Tibial nerve (tissue), 4 donors: ENCODE measurements around the gene SRPK3. TPM values are rescaled to one million over a fixed set of nuclear protein-coding genes. Genes with fewer than 3 reads are reported as not detected.

Source experiments
- DNase-seq, 2 donors: peaks; one replicate each; pipeline ENCODE4 v3.0.0-alpha.2; 2019; ENCODE audit warnings: low spot score in 2 of 2
- H3K27ac ChIP-seq, 4 donors: fragments of 200-600 bp; sonication (generic) in 3 of 4; one replicate each; pipeline ENCODE4 v1.5.1; 2017 to 2019; ENCODE audit warnings: mild to moderate bottlenecking in 1 of 4
- H3K27me3 ChIP-seq, 2 donors: fragments of 200-600 bp; sonication (generic) in 1 of 2; one replicate each; pipeline versions ENCODE4 v1.5.1 to v1.6.0; 2017 to 2019
- H3K36me3 ChIP-seq, 3 donors: fragments of 200-600 bp; sonication (generic); one replicate each; pipeline ENCODE4 v1.5.1; 2018 to 2019
- H3K4me1 ChIP-seq, 4 donors: fragments of 200-600 bp; sonication (generic) in 3 of 4; one replicate each; pipeline ENCODE4 v1.5.1; 2017 to 2019
- H3K4me3 ChIP-seq, 4 donors: fragments of 200-600 bp; sonication (generic) in 3 of 4; one replicate each; pipeline ENCODE4 v1.5.1; 2017 to 2019; ENCODE audit warnings: mild to moderate bottlenecking in 1 of 4, moderate library complexity in 1 of 4
- H3K9me3 ChIP-seq, 4 donors: fragments of 200-600 bp; sonication (generic) in 3 of 4; one replicate each; pipeline ENCODE4 v1.5.1; 2017 to 2019
- CTCF ChIP-seq, 5 experiments: fragments of 200-600 bp in 3 of 5; fragments of 450-650 bp in 2 of 5; sonication (generic) in 3 of 5; IDR thresholded peaks; one replicate each; pipeline ENCODE4 v1.5.1; 2016 to 2019; ENCODE audit warnings: antibody characterized with exemption in 5 of 5, mild to moderate bottlenecking in 3 of 5, moderate library complexity in 2 of 5
- EP300 ChIP-seq, 2 donors: sonication (generic); formaldehyde crosslinking; IDR thresholded peaks; one replicate each; pipeline ENCODE4 v1.6.1; 2017; ENCODE audit warnings: antibody characterized with exemption in 2 of 2, mild to moderate bottlenecking in 1 of 2
- POLR2A ChIP-seq, 2 donors: fragments of 450-650 bp; IDR thresholded peaks; one replicate each; pipeline ENCODE4 v1.6.1; 2017; ENCODE audit warnings: antibody characterized with exemption in 2 of 2, mild to moderate bottlenecking in 2 of 2, moderate library complexity in 2 of 2
- WGBS, 2 donors: methylation state at CpG; one replicate each; pipeline ENCODE4 v1.1.5; 2018; 5-methylcytosine and 5-hydroxymethylcytosine counted together
- total RNA-seq, 4 donors: library from RNA; depleted of rRNA; stranded (reverse); fragments of >200 nt; gene quantifications; one replicate each; pipeline ENCODE4 v1.1.0, GENCODE V29; 2016

SRPK3 gene
- total RNA-seq, 4 donors from 2014 or later: 0.87 to 5.1 (median 1.4) TPM

GRCh38 chrX:153734871-153735270 lies 46.0 kb upstream of the SRPK3 start:
- Histone ChIP-seq H3K4me1 (no peaks in the 10 kb centered on the region), H3K36me3 (peaks cover 0 to 21% (median 0%) of the 10 kb centered on the region in 3 donors), H3K4me3 (no peak overlapping the region), H3K27ac (no peak overlapping the region), H3K27me3 (no peaks in the 10 kb centered on the region), H3K9me3 (no peaks in the 10 kb centered on the region)
- 74 to 78% methylated on average over 2 of the region's 2 CpGs for WGBS, 2 donors
- DNase-seq: no peak
- TF ChIP-seq CTCF (IDR thresholded peaks at IDR 0.05): no peak
- TF ChIP-seq POLR2A (IDR thresholded peaks at IDR 0.05): no peak
- TF ChIP-seq EP300 (IDR thresholded peaks at IDR 0.05): no peak

GRCh38 chrX:153735274-153735673 lies 45.6 kb upstream of the SRPK3 start:
- no peaks in the 10 kb centered on the region for H3K27me3 ChIP-seq
- H3K4me3 ChIP-seq: no peak overlapping the region
- H3K36me3 ChIP-seq: peaks cover 0 to 17% (median 0%) of the 10 kb centered on the region in 3 donors
- H3K4me1 ChIP-seq: no peaks in the 10 kb centered on the region
- TF ChIP-seq POLR2A (IDR thresholded peaks at IDR 0.05) (no peak), CTCF (IDR thresholded peaks at IDR 0.05) (no peak), EP300 (IDR thresholded peaks at IDR 0.05) (no peak)
- H3K9me3 ChIP-seq: no peaks in the 10 kb centered on the region
- DNase-seq: no peak
- H3K27ac ChIP-seq: no peak overlapping the region
- 79 to 85% methylated on average over 9 of the region's 9 CpGs for WGBS, 2 donors

DNA sequence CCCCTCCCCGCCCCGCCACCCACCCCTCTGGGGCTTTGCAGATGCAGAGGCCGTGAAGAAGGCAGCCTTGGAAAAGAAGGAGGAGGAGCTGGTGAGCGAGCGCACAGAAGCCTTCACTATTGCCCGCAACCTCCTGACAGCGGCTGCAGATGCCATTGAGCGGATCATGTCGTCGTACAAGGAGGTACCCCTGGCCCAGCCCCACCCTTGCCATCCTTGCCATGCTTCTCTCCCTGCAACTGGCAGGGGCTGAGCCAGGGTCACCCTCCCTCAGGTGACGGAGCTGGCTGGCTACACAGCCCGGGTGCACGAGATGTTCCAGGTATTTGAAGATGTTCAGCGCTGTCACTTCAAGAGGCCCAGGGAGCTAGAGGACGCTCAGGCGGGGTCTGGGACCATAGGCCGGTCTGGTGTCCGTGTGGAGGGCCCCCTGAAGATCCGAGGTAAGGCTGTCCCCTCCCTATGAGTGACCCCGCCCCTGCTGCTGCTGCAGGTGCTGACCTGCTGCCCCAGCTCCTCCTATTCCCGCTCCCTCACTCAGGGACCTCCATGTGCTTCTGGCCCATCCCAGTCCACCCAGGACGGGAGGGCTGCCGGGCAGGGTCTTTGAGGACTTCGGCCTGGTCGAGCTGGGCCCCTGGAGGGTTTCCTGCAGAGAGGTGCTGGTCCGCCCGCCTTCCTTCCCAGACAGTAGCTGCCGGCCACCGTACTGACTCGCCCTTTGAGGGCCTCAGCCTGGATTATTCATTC lies 44.6 kb upstream of the SRPK3 start:
- WGBS, 2 donors: 88 to 89% methylated on average over 18 to 30 of the region's 30 CpGs
- Histone ChIP-seq H3K9me3 (no peaks in the 10 kb centered on the region), H3K4me1 (no peaks in the 10 kb centered on the region), H3K27ac (no peak overlapping the region), H3K27me3 (no peaks in the 10 kb centered on the region), H3K4me3 (no peak overlapping the region), H3K36me3 (peaks cover 0 to 22% (median 0%) of the 10 kb centered on the region in 3 donors)
- no peak for DNase-seq
- TF ChIP-seq POLR2A (IDR thresholded peaks at IDR 0.05) (no peak), EP300 (IDR thresholded peaks at IDR 0.05) (no peak), CTCF (IDR thresholded peaks at IDR 0.05) (no peak)

- WGBS, 2 donors: 55 to 71% methylated on average over 2 to 13 of the region's 15 CpGs
- H3K4me1 ChIP-seq: no peaks in the 10 kb centered on the region
- no peak overlapping the region for H3K4me3 ChIP-seq
- H3K27ac ChIP-seq: no peak overlapping the region
- DNase-seq: no peak
- H3K36me3 ChIP-seq: peaks cover 0 to 22% (median 0%) of the 10 kb centered on the region in 3 donors
- TF ChIP-seq POLR2A (IDR thresholded peaks at IDR 0.05): no peak
- no peak for TF ChIP-seq EP300 (IDR thresholded peaks at IDR 0.05)
- no peak for TF ChIP-seq CTCF (IDR thresholded peaks at IDR 0.05)
- no peaks in the 10 kb centered on the region for H3K27me3 ChIP-seq
- H3K9me3 ChIP-seq: no peaks in the 10 kb centered on the region
Measured at GRCh38 chrX:153736871-153737441, 43.9 kb upstream of the SRPK3 start.

GRCh38 chrX:153738056-153738605 lies 42.7 kb upstream of the SRPK3 start:
- H3K36me3 ChIP-seq: peaks cover 0 to 22% (median 0%) of the 10 kb centered on the region in 3 donors
- no peaks in the 10 kb centered on the region for H3K27me3 ChIP-seq
- H3K27ac ChIP-seq: no peak overlapping the region
- no peaks in the 10 kb centered on the region for H3K9me3 ChIP-seq
- H3K4me1 ChIP-seq: peaks cover 0 to 2% (median 0%) of the 10 kb centered on the region in 4 donors
- WGBS, 2 donors: 93% methylated on average over 13 to 22 of the region's 27 CpGs
- no peak for TF ChIP-seq POLR2A (IDR thresholded peaks at IDR 0.05)
- no peak for TF ChIP-seq CTCF (IDR thresholded peaks at IDR 0.05)
- TF ChIP-seq EP300 (IDR thresholded peaks at IDR 0.05): no peak
- DNase-seq: no peak
- no peak overlapping the region for H3K4me3 ChIP-seq
